ENCODE results near the gene CLECL1. TPM values are rescaled to one million over a fixed set of nuclear protein-coding genes. Genes with fewer than 3 reads are reported as not detected.

CLECL1 gene
- total and polyA plus RNA-seq, 3 donors from 2014 or later = 1.4 TPM; not detected in 2

- Histone ChIP-seq H3K9me3 (no peaks in the 10 kb centered on the region), H3K4me3 (no peak overlapping the region), H3K27me3 (no peaks in the 10 kb centered on the region), H3K4me1 (no peaks in the 10 kb centered on the region), H3K36me3 (ENCODE audit: low read depth, missing control alignments) (no peaks in the 10 kb centered on the region), H3K27ac (no peak overlapping the region)
- 90 to 100% methylated on average over 1 to 2 of the region's 2 CpGs for WGBS, 2 donors
- TF ChIP-seq POLR2A (IDR thresholded peaks at IDR 0.05) (no peak), CTCF (IDR thresholded peaks at IDR 0.05) (no peak)
- intact Hi-C loops (cut with DNase I; ENCODE audit: low total_unique reads) = no loop called here
- no peak for DNase-seq
Observed at GRCh38 chr12:9674226-9674590, 58.7 kb downstream of the CLECL1 start.

- H3K27ac ChIP-seq = no peak overlapping the region
- WGBS, 2 donors = 82 to 83% methylated on average over 3 to 6 of the region's 6 CpGs
- H3K4me3 ChIP-seq = no peak overlapping the region
- no peaks in the 10 kb centered on the region for H3K27me3 ChIP-seq
- DNase-seq = no peak
- H3K4me1 ChIP-seq = no peaks in the 10 kb centered on the region
- TF ChIP-seq POLR2A (IDR thresholded peaks at IDR 0.05) (no peak), CTCF (IDR thresholded peaks at IDR 0.05) (no peak)
- intact Hi-C loops (cut with DNase I; ENCODE audit: low total_unique reads) = no loop called here
- no peaks in the 10 kb centered on the region for H3K9me3 ChIP-seq
- H3K36me3 ChIP-seq (ENCODE audit: low read depth, missing control alignments) = no peaks in the 10 kb centered on the region
Observed at GRCh38 chr12:9673404-9674225, 59.3 kb downstream of the CLECL1 start.

Other genes starting within 250 kb of the CLECL1 start
- gene KLRB1, start 125.2 kb downstream of the CLECL1 start, total RNA-seq = under 1 TPM in 1 of 2 donors, not detected in 1; 0.25 TPM
- 1.5 TPM for gene KLRB1, start 125.2 kb downstream of the CLECL1 start, polyA plus RNA-seq (ENCODE audit: insufficient read depth, low read depth, low replicate concordance)
- 10 to 100 TPM; 32.1 to 36.3 TPM for gene CLEC2D, start 63.4 kb downstream of the CLECL1 start, total RNA-seq
- gene CLEC2D, start 63.4 kb downstream of the CLECL1 start, polyA plus RNA-seq (ENCODE audit: insufficient read depth, low read depth, low replicate concordance) = 25.5 TPM
- gene CD69, start 27.8 kb upstream of the CLECL1 start, total RNA-seq = 1 to 10 TPM; 2.1 to 3.0 TPM
- 3.3 TPM for gene CD69, start 27.8 kb upstream of the CLECL1 start, polyA plus RNA-seq (ENCODE audit: insufficient read depth, low read depth, low replicate concordance)
- gene KLRF1, start 94.4 kb upstream of the CLECL1 start, total RNA-seq = 1 to 10 TPM in 1 of 2 donors, under 1 TPM in 1; 0.43 to 1.0 TPM
- 1.2 TPM for gene KLRF1, start 94.4 kb upstream of the CLECL1 start, polyA plus RNA-seq (ENCODE audit: insufficient read depth, low read depth, low replicate concordance)
- gene CLEC2B, start 136.3 kb upstream of the CLECL1 start, total RNA-seq = 1 to 10 TPM; 1.2 to 5.1 TPM
- gene CLEC2B, start 136.3 kb upstream of the CLECL1 start, polyA plus RNA-seq (ENCODE audit: insufficient read depth, low read depth, low replicate concordance) = 3.3 TPM
- gene KLRF2, start 148.4 kb upstream of the CLECL1 start, total RNA-seq = under 1 TPM in 1 of 2 donors, not detected in 1; 0.79 TPM
- gene KLRF2, start 148.4 kb upstream of the CLECL1 start, polyA plus RNA-seq (ENCODE audit: insufficient read depth, low read depth, low replicate concordance) = not detected
- gene CLEC2A, start 199.3 kb upstream of the CLECL1 start, total RNA-seq = not detected
- gene CLEC2A, start 199.3 kb upstream of the CLECL1 start, polyA plus RNA-seq (ENCODE audit: insufficient read depth, low read depth, low replicate concordance) = not detected
- gene CLEC12A, start 238.3 kb upstream of the CLECL1 start, total RNA-seq = under 1 TPM in 1 of 2 donors, not detected in 1; 0.31 TPM
- 2.0 TPM for gene CLEC12A, start 238.3 kb upstream of the CLECL1 start, polyA plus RNA-seq (ENCODE audit: insufficient read depth, low read depth, low replicate concordance)